Stimulated activated CD8-positive, alpha-beta memory T cell treated with anti-CD3 and anti-CD28 coated beads, Interleukin-2, amount 100 ng/mL, for 48 hours (primary cell): ENCODE results near the gene TENT5C.

ENCODE experiments used
- DNase-seq, 2 donors: peaks; one replicate each; pipeline ENCODE4 v3.0.0-alpha.2; 2020; ENCODE audit warnings: low read depth in 2 of 2

Gene TENT5C

GRCh38 chr1:117656202-117656641 lies 50.4 kb downstream of the TENT5C start:
- peak; percentile 64 to 68 for DNase-seq

GRCh38 chr1:117657031-117657430 lies 51.2 kb downstream of the TENT5C start:
- no peak for DNase-seq

- DNase-seq, result no peak
Measured at GRCh38 chr1:117657949-117658660, 52.3 kb downstream of the TENT5C start.

GRCh38 chr1:117658676-117659075 lies 52.8 kb downstream of the TENT5C start:
- peak in 1 of 2 donors; percentile 10 for DNase-seq

- no peak for DNase-seq
Measured at GRCh38 chr1:117659550-117660270, 53.9 kb downstream of the TENT5C start.

- no peak for DNase-seq
Measured at GRCh38 chr1:117660271-117660965, 54.6 kb downstream of the TENT5C start.

- DNase-seq, result no peak
Measured at GRCh38 chr1:117661027-117661426, 55.2 kb downstream of the TENT5C start.

GRCh38 chr1:117662667-117663066 lies 56.8 kb downstream of the TENT5C start:
- no peak for DNase-seq

- no peak for DNase-seq
Measured at GRCh38 chr1:117663156-117663902, 57.5 kb downstream of the TENT5C start.

GRCh38 chr1:117664314-117664713 lies 58.5 kb downstream of the TENT5C start:
- no peak for DNase-seq

GRCh38 chr1:117665556-117666270 lies 59.9 kb downstream of the TENT5C start:
- no peak for DNase-seq

- DNase-seq, result no peak
Measured at GRCh38 chr1:117669572-117669971, 63.7 kb downstream of the TENT5C start.

- no peak for DNase-seq
Measured at GRCh38 chr1:117670976-117671780, 65.3 kb downstream of the TENT5C start.

- DNase-seq, result no peak
Measured at GRCh38 chr1:117671781-117672501, 66.1 kb downstream of the TENT5C start.

- DNase-seq, result no peak
Measured at GRCh38 chr1:117672756-117673155, 66.9 kb downstream of the TENT5C start.

- DNase-seq, result no peak
Measured at GRCh38 chr1:117673405-117673804, 67.6 kb downstream of the TENT5C start.

GRCh38 chr1:117674521-117675400 lies 68.9 kb downstream of the TENT5C start:
- no peak for DNase-seq

- DNase-seq, result no peak
Measured at GRCh38 chr1:117675907-117676430, 70.1 kb downstream of the TENT5C start.
